ENCODE measurements around the gene OR2V2.
"Not testable (repeated sequence)": the region's sequence is repeated elsewhere in the genome, so short reads cannot be mapped to it uniquely, and the experiment has no call there.

The OR2V2 gene, protein sequence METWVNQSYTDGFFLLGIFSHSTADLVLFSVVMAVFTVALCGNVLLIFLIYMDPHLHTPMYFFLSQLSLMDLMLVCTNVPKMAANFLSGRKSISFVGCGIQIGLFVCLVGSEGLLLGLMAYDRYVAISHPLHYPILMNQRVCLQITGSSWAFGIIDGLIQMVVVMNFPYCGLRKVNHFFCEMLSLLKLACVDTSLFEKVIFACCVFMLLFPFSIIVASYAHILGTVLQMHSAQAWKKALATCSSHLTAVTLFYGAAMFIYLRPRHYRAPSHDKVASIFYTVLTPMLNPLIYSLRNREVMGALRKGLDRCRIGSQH

GRCh38 chr5:181146927-181147636, at the start of gene OR2V2:
OR2V2 (plus strand) TSS chr5:181147586; CDS start chr5:181154943, 7,357 bp downstream.
- DNase-seq (ENCODE audit: low read depth) = not testable (repeated sequence)

DNA sequence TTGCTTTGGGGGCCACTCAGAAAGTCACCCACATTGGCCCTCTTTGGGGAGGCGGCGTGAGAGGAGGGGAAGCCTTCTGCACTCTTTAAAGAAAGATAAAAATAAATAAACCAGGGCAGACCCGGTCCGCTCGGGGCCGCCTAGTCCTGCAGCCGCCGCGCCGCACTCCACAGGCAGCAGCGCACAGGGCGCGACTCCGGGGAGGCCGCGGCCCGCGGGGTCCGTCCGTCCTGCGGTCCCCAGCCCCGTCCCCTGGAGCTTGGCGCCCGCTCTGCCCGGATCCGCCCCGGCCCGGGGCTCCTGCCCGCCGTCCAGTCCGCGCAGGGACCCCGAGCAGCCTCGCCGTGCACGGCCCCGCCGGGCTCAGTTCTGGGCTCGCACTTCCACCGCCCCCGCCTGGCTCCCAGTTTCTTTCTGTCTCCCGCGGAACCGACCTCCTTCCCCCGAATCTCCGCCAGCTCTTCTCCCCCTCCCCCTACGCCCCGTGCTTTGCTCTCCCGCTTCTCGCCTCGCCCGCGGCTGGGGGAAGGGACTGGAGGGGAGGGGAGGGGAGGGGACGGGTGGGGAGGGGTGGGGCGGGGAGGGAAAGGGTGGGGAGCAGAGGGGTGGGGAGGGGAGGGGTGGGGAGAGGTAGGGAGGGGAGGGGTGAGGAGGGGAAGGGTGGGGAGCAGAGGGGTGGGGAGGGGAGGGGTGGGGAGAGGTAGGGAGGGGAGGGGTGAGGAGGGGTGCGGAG, 49.5 kb upstream of the OR2V2 start:
- not testable (repeated sequence) for DNase-seq (ENCODE audit: low read depth)

- DNase-seq (ENCODE audit: low read depth) = no peak
Measured at GRCh38 chr5:181098762-181099601, 48.4 kb upstream of the OR2V2 start.

DNA sequence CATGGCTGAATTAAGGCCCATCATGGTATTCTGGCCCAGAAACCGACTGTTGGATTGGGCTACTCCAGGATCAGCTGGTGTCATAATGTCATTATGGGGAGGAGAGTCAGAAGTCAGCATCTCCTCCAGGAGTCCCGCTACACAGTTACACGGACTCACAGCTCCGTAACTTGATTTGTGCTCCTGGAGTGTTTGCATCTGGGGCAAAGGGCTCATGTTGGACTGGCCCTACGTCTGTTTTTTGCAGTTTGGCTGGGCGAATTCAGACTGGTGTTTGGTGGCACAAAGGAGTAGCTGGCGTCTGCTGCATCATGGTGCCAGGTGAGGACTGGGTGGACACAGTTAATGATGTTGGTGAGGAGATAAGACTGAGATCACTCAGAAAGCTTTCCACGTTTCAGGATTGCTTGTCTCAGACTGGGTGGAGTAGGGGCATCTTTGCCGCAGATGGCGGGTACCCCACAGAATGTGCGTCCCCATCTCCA, 47.7 kb upstream of the OR2V2 start:
- no peak for DNase-seq (ENCODE audit: low read depth)

- DNase-seq (ENCODE audit: low read depth) = no peak
Measured at GRCh38 chr5:181100121-181100875, 47.1 kb upstream of the OR2V2 start.

DNA sequence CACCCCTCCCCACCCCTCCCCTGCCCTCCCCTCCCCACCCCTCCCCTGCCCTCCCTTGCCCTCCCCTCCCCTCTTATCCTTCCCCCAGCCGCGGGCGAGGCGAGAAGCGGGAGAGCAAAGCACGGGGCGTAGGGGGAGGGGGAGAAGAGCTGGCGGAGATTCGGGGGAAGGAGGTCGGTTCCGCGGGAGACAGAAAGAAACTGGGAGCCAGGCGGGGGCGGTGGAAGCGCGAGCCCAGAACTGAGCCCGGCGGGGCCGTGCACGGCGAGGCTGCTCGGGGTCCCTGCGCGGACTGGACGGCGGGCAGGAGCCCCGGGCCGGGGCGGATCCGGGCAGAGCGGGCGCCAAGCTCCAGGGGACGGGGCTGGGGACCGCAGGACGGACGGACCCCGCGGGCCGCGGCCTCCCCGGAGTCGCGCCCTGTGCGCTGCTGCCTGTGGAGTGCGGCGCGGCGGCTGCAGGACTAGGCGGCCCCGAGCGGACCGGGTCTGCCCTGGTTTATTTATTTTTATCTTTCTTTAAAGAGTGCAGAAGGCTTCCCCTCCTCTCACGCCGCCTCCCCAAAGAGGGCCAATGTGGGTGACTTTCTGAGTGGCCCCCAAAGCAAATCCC, 46.2 kb upstream of the OR2V2 start:
- not testable (repeated sequence) for DNase-seq (ENCODE audit: low read depth)

- not testable (repeated sequence) for DNase-seq (ENCODE audit: low read depth)
Measured at GRCh38 chr5:181101930-181102674, 45.3 kb upstream of the OR2V2 start.

GRCh38 chr5:181104259-181104568, 43.2 kb upstream of the OR2V2 start:
- DNase-seq (ENCODE audit: low read depth) = not testable (repeated sequence)

DNA sequence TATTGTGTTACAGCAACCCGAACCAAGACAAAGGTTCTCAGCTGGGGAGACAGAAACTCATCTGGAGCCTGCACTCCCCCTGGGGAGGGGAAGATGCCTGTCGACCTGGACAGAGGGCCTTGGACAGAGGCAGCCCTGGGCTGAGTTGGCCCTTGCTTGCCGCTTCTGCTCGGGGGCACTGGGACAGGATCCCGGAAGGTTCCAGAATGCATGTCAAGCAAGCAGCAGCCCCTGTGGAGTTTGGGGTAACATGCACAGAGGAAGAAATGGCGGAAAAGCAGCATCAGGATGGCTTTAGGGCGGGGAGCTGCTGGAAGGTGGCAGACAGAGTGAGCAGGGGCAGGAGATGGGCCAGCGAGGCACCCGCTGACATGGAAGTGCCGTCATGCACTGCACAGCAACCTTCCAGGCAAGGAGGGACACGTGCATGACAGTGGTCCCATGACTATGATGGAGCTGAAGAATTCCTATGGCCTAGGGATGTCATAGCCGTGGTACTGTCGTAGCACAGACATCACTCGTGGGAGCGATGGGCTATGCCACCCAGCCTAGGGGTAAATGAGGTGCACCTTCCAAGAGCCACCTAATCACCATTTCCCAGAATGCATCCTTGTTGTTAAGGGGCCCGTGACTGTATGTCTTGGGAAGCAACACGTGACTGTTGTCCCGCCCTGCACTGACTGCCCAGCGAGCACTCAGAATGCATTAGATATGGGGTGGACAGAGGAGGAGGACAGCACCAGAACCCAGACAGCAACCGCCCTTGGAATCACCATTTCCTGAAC, 42.6 kb upstream of the OR2V2 start:
- not testable (repeated sequence) for DNase-seq (ENCODE audit: low read depth)

DNA sequence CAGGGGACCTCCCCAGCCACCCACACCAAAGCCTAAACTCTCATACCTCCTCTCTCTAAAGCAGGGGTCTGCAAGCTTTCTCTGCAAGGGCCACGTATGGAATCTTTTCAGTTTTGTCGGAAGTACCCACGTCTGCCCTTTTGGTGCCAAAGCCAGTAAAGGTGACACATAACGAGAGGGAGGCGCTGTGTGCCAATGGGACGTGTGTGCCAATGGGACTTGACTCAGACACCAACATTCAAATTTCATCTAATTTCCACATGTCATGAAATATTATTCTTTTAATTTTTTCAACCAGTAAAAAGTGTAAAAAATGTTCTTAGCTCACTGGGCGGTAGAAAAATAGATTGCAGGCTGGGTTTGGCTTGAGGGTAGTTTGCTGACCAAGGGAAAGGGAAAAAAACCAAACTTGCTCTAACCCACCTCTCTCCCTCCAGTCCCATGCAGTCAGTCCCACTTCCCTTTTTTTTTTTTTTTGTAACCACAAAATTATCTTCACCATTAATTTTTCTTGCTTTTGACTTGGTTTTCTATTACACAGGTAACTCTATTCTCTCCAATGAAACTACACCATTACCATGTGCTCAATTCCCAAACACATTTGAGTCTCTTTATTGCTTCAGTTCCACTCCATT, 41.9 kb upstream of the OR2V2 start:
- no peak for DNase-seq (ENCODE audit: low read depth)

- DNase-seq (ENCODE audit: low read depth) = no peak
Measured at GRCh38 chr5:181107699-181108098, 39.7 kb upstream of the OR2V2 start.

DNA sequence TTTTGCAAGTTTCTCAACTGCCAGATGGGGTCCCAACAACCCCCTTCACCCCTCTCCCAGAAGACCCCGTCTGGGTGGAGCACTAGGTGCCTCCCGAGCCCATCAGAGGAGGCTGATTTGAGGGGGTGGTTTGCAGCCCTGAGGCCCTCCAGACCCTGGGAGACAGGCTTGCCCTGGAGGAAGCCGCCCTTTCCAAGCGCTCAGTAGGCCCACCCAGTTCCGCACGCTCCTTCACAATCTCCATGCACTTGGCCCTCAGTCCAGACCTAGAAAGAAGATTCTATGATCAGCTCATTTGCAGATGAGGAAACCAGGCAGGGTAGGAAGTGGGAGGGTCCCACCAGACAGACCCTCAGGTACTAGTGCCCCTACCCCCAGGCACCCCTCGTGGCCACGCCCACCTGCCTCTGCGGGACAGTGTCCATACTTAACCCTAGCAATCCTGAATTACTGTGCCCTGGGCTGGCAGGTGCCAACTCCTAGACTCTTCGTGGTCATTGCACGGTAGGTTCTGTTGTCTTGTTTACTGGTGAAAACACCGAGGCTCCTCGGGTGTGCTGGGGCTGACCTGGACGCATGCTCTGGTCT, 38.7 kb upstream of the OR2V2 start:
- DNase-seq (ENCODE audit: low read depth) = no peak

GRCh38 chr5:181109489-181110013, 37.8 kb upstream of the OR2V2 start:
- no peak for DNase-seq (ENCODE audit: low read depth)

DNA sequence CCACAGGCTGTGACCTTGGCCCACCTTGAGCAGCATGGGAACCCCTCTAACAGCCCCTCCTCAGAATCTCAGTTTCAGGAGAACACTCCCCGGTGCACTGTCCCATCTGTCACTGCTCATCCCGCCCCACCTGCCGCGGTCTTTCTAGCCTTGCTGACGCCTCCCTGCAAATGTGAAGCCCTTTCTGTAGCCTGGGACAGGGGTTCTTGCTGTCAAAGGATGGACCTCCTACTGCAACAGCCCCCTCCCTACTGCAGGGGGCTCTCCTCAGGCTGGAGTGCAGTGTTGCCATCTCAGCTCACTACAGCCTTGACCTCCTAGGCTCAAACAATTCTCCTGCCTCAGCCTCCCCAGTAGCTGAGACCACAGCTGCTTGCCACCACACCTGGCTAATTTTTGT, 36.4 kb upstream of the OR2V2 start:
- no peak for DNase-seq (ENCODE audit: low read depth)

- no peak for DNase-seq (ENCODE audit: low read depth)
Measured at GRCh38 chr5:181112476-181112875, 34.9 kb upstream of the OR2V2 start.

DNA sequence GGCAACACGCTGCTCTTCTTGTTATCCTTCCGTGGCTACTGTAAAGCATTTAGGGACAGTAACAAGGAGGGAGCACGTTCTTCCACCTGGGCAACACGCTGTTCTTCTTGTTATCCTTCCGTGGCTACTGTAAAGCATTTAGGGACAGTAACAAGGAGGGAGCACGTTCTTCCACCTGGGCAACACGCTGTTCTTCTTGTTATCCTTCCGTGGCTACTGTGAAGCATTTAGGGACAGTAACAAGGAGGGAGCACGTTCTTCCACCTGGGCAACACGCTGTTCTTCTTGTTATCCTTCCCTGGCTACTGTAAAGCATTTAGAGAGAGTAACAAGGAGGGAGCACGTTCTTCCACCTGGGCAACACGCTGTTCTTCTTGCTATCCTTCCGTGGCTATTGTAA, 33.8 kb upstream of the OR2V2 start:
- not testable (repeated sequence) for DNase-seq (ENCODE audit: low read depth)

DNA sequence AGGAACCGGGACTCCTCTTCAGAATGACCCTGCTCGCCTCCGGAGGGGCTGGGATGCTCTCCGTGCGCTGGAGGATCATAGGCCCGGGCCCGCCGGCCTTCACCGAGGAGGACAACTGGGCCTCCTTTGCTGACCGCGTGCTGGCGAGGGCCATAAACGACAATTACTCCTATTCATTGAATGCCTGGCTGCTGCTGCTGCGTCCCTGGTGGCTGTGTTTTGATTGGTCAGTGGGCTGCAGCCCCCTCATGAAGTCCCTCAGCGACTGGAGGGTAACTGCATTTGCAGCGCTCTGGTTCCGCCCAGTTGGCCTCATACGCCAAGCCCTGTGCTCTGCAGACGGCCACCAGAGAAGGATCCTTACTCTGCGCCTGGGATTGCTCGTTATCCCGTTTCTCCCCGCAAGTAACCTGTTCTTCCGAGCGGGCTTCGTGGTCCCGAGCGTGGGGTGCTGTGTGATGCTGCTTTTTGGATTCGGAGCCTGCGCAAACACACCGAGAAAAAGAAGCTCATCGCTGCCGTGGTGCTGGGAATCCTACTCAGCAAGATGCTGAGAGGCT, 33.0 kb upstream of the OR2V2 start:
- no peak for DNase-seq (ENCODE audit: low read depth)

Data from HS-27A (cell line).